GM23338 (cell line): Measurements from ENCODE around the gene DONSON. TPM values are rescaled to one million over a fixed set of nuclear protein-coding genes. Genes with fewer than 3 reads are reported as not detected.

ENCODE experiments used
- ATAC-seq: fragments of 200-7000 bp; cut with Tn5 transposase; 3 replicates; pipeline ENCODE4 v1.9.1; 2020
- DNase-seq: peaks from one replicate; pipeline ENCODE4 v3.0.0-alpha.2; 2015; ENCODE audit warnings: low spot score
- H2AFZ ChIP-seq: fragments of 200-600 bp; sonication (generic); 2 replicates; pipeline ENCODE4 v1.8.0; 2016; ENCODE audit warnings: antibody characterized with exemption, mild to moderate bottlenecking, moderate library complexity
- H3F3A ChIP-seq: fragments of 200-600 bp; sonication (generic); replicated peaks from 2 replicates; pipeline ENCODE4 v1.8.0; 2017; ENCODE audit warnings: antibody characterized with exemption, mixed run types, low read depth
- H3K27ac ChIP-seq: fragments of 200-600 bp; sonication (generic); 2 replicates; pipeline ENCODE4 v1.6.1; 2016; ENCODE audit warnings: low read depth
- H3K27me3 ChIP-seq: fragments of 200-600 bp; sonication (generic); 2 replicates; pipeline ENCODE4 v1.8.0; 2016; ENCODE audit warnings: mild to moderate bottlenecking, mixed run types, moderate library complexity; ENCODE audit not compliant: insufficient read depth
- H3K36me3 ChIP-seq: fragments of 200-600 bp; sonication (generic); 2 replicates; pipeline ENCODE4 v1.8.0; 2016; ENCODE audit warnings: mild to moderate bottlenecking; ENCODE audit not compliant: insufficient read depth
- H3K4me1 ChIP-seq: fragments of 200-600 bp; sonication (generic); 2 replicates; pipeline ENCODE4 v1.8.0; 2016; ENCODE audit warnings: mild to moderate bottlenecking, moderate library complexity; ENCODE audit not compliant: insufficient read depth
- H3K4me2 ChIP-seq: fragments of 200-600 bp; sonication (generic); 2 replicates; pipeline ENCODE4 v1.7.1; 2017; ENCODE audit warnings: mixed run types
- H3K4me3 ChIP-seq: fragments of 200-600 bp; sonication (generic); 2 replicates; pipeline ENCODE4 v1.6.1; 2016; ENCODE audit warnings: mixed run types
- H3K79me2 ChIP-seq: fragments of 200-600 bp; sonication (generic); replicated peaks from 2 replicates; pipeline ENCODE4 v1.8.0; 2017; ENCODE audit warnings: mild to moderate bottlenecking; ENCODE audit not compliant: insufficient read depth
- H3K9me2 ChIP-seq: fragments of 200-600 bp; sonication (generic); 2 replicates; pipeline ENCODE4 v1.8.0; 2017; ENCODE audit not compliant: insufficient read depth
- H4K20me1 ChIP-seq: fragments of 200-600 bp; sonication (generic); replicated peaks from 2 replicates; pipeline ENCODE4 v1.8.0; 2017; ENCODE audit warnings: mild to moderate bottlenecking; ENCODE audit not compliant: insufficient read depth
- H3K27ac Mint-ChIP-seq: 2 replicates; pipeline ENCODE4 v1.8.0; 2020; ENCODE audit warnings: inconsistent platforms, mild to moderate bottlenecking, moderate library complexity, mixed read lengths
- H3K27me3 Mint-ChIP-seq: 3 replicates; pipeline ENCODE4 v1.8.0; 2022; ENCODE audit warnings: low read depth, mild to moderate bottlenecking, moderate library complexity, mixed read lengths, inconsistent platforms; ENCODE audit not compliant: insufficient read depth, poor library complexity
- H3K36me3 Mint-ChIP-seq: 3 replicates; pipeline ENCODE4 v1.8.0; 2021; ENCODE audit warnings: low read depth, mild to moderate bottlenecking, inconsistent platforms, moderate library complexity, mixed read lengths
- H3K4me1 Mint-ChIP-seq: 3 replicates; pipeline ENCODE4 v1.8.0; 2020; ENCODE audit warnings: mild to moderate bottlenecking, inconsistent platforms, mixed read lengths
- H3K4me3 Mint-ChIP-seq: 3 replicates; pipeline ENCODE4 v1.8.0; 2021; ENCODE audit warnings: moderate library complexity, mild to moderate bottlenecking, inconsistent platforms, mixed read lengths
- H3K9me3 Mint-ChIP-seq: 3 replicates; pipeline ENCODE4 v1.8.0; 2020; ENCODE audit warnings: moderate library complexity, mild to moderate bottlenecking, inconsistent platforms, mixed read lengths
- CREB1 ChIP-seq: fragments of 250-450 bp; sonication (Bioruptor Pico); IDR thresholded peaks from 2 replicates; pipeline ENCODE4 v1.5.0; 2020; ENCODE audit warnings: low read depth, mild to moderate bottlenecking, moderate library complexity
- EZH2 ChIP-seq: fragments of 200-600 bp; sonication (generic); IDR thresholded peaks from one replicate; pipeline ENCODE4 v1.8.0; 2017; ENCODE audit warnings: antibody characterized with exemption, mild to moderate bottlenecking, low read depth; ENCODE audit not compliant: unreplicated experiment
- EZH2phosphoT487 ChIP-seq: fragments of 200-600 bp; sonication (generic); IDR thresholded peaks from one replicate; pipeline ENCODE4 v1.8.1; 2018; ENCODE audit warnings: antibody characterized with exemption; ENCODE audit not compliant: unreplicated experiment
- JUNB ChIP-seq: IDR thresholded peaks from one replicate; pipeline ENCODE4 v1.6.1; 2016; ENCODE audit warnings: antibody characterized with exemption; ENCODE audit not compliant: unreplicated experiment
- NANOG ChIP-seq: IDR thresholded peaks from 2 replicates; pipeline ENCODE4 v1.6.1; 2016; ENCODE audit warnings: antibody characterized with exemption, borderline replicate concordance
- POLR2AphosphoS5 ChIP-seq: IDR thresholded peaks from 2 replicates; pipeline ENCODE4 v1.6.1; 2016; ENCODE audit warnings: antibody characterized with exemption, low read depth
- STAT1 ChIP-seq: IDR thresholded peaks from one replicate; pipeline ENCODE4 v1.6.1; 2016; ENCODE audit warnings: antibody characterized with exemption; ENCODE audit not compliant: unreplicated experiment
- ZNF114 ChIP-seq: fragments of 250-450 bp; sonication (Bioruptor Pico); IDR thresholded peaks from 2 replicates; pipeline ENCODE4 v1.5.0; 2020; ENCODE audit warnings: mild to moderate bottlenecking, moderate library complexity
- ZNF331 ChIP-seq: fragments of 250-450 bp; sonication (Bioruptor Pico); IDR thresholded peaks from 2 replicates; pipeline ENCODE4 v1.5.0; 2020; ENCODE audit warnings: low read depth, mild to moderate bottlenecking, moderate library complexity
- polyA plus RNA-seq: library from polyadenylated mRNA; unstranded; fragments of >200 nt; fragmentation: Nextera tagmentation; extraction: Ambion mirVana; gene quantifications from 2 replicates; pipeline ENCODE4 v1.2.1, GENCODE V29; 2016
- total RNA-seq: library from RNA; depleted of rRNA; stranded (reverse); fragments of >200 nt; shearing (Covaris generic); gene quantifications from 2 replicates; pipeline ENCODE4 v1.2.3, GENCODE V29; 2014
- TF ChIP-seq, protein P1 (sequence below): IDR thresholded peaks from one replicate; pipeline ENCODE4 v1.6.1; 2018; ENCODE audit warnings: antibody characterized with exemption; ENCODE audit not compliant: unreplicated experiment
- TF ChIP-seq, protein P2 (sequence below): IDR thresholded peaks from 2 replicates; pipeline ENCODE4 v1.6.1; 2016; ENCODE audit warnings: antibody characterized with exemption
- TF ChIP-seq, protein P3 (sequence below): fragments of 250-450 bp; sonication (Bioruptor Pico); IDR thresholded peaks from 2 replicates; pipeline ENCODE4 v1.5.0; 2020; ENCODE audit warnings: mild to moderate bottlenecking, moderate library complexity
- TF ChIP-seq, protein P4 (sequence below), 2 experiments: fragments of 200-600 bp in 1 of 2; sonication (generic) in 1 of 2; conservative IDR thresholded peaks; 2 replicates each; pipeline versions ENCODE4 v1.5.1 to v1.6.1; 2016 to 2017; ENCODE audit warnings: antibody characterized with exemption in 2 of 2, low read depth in 2 of 2, mild to moderate bottlenecking in 2 of 2, moderate library complexity in 1 of 2

The DONSON gene
- total and polyA plus RNA-seq, 2 experiments from 2014 or later = 32.9 to 35.2 TPM

DNA sequence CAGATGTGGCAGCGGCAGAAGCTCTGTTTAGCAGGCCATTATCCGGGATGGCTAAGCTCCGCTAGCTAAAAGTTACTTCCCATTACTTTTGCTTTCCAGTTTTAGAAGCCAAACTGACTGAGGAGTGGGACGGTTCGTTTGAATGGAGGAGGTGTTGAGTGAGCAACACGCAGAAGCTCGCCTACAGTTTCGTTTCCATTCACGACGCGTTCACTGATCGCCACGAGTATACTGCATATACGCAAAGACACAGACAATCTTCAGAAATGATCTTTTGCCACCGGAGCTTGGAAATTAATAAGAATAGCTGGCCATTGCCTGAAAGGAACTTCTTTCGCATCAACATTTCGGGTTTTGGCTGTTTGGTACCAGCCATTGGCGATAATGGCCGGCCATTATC is 31.0 kb downstream of the DONSON start:
- Histone ChIP-seq H2AFZ (no peak overlapping the region), H3K4me3 (no peak overlapping the region), H3K4me1 (no peaks in the 10 kb centered on the region), H3K79me2 (peaks cover 91% of the 10 kb centered on the region), H3K4me2 (no peak overlapping the region), H3K36me3 (peaks cover 89% of the 10 kb centered on the region), H4K20me1 (peaks cover 61% of the 10 kb centered on the region), H3F3A (peaks cover 5% of the 10 kb centered on the region; the same call in 1 of the 2 replicates), H3K27me3 (no peaks in the 10 kb centered on the region), H3K27ac (no peak overlapping the region), H3K9me2 (no peaks in the 10 kb centered on the region)
- Mint-ChIP-seq H3K36me3 (peaks cover 93% of the 10 kb centered on the region), H3K27me3 (no peaks in the 10 kb centered on the region), H3K27ac (no peak overlapping the region), H3K9me3 (no peaks in the 10 kb centered on the region), H3K4me1 (no peaks in the 10 kb centered on the region; the same call in 2 of the 3 replicates), H3K4me3 (no peak overlapping the region)
- no peak for DNase-seq
- no peak for TF ChIP-seq CREB1 (CRISPR knock-in tag)
- TF ChIP-seq, protein P1, sequence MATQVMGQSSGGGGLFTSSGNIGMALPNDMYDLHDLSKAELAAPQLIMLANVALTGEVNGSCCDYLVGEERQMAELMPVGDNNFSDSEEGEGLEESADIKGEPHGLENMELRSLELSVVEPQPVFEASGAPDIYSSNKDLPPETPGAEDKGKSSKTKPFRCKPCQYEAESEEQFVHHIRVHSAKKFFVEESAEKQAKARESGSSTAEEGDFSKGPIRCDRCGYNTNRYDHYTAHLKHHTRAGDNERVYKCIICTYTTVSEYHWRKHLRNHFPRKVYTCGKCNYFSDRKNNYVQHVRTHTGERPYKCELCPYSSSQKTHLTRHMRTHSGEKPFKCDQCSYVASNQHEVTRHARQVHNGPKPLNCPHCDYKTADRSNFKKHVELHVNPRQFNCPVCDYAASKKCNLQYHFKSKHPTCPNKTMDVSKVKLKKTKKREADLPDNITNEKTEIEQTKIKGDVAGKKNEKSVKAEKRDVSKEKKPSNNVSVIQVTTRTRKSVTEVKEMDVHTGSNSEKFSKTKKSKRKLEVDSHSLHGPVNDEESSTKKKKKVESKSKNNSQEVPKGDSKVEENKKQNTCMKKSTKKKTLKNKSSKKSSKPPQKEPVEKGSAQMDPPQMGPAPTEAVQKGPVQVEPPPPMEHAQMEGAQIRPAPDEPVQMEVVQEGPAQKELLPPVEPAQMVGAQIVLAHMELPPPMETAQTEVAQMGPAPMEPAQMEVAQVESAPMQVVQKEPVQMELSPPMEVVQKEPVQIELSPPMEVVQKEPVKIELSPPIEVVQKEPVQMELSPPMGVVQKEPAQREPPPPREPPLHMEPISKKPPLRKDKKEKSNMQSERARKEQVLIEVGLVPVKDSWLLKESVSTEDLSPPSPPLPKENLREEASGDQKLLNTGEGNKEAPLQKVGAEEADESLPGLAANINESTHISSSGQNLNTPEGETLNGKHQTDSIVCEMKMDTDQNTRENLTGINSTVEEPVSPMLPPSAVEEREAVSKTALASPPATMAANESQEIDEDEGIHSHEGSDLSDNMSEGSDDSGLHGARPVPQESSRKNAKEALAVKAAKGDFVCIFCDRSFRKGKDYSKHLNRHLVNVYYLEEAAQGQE = no peak
- TF ChIP-seq POLR2AphosphoS5 = no peak
- TF ChIP-seq, protein P2, sequence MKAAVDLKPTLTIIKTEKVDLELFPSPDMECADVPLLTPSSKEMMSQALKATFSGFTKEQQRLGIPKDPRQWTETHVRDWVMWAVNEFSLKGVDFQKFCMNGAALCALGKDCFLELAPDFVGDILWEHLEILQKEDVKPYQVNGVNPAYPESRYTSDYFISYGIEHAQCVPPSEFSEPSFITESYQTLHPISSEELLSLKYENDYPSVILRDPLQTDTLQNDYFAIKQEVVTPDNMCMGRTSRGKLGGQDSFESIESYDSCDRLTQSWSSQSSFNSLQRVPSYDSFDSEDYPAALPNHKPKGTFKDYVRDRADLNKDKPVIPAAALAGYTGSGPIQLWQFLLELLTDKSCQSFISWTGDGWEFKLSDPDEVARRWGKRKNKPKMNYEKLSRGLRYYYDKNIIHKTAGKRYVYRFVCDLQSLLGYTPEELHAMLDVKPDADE = no peak
- no peak for TF ChIP-seq ZNF331
- TF ChIP-seq STAT1 = no peak
- TF ChIP-seq, protein P3, sequence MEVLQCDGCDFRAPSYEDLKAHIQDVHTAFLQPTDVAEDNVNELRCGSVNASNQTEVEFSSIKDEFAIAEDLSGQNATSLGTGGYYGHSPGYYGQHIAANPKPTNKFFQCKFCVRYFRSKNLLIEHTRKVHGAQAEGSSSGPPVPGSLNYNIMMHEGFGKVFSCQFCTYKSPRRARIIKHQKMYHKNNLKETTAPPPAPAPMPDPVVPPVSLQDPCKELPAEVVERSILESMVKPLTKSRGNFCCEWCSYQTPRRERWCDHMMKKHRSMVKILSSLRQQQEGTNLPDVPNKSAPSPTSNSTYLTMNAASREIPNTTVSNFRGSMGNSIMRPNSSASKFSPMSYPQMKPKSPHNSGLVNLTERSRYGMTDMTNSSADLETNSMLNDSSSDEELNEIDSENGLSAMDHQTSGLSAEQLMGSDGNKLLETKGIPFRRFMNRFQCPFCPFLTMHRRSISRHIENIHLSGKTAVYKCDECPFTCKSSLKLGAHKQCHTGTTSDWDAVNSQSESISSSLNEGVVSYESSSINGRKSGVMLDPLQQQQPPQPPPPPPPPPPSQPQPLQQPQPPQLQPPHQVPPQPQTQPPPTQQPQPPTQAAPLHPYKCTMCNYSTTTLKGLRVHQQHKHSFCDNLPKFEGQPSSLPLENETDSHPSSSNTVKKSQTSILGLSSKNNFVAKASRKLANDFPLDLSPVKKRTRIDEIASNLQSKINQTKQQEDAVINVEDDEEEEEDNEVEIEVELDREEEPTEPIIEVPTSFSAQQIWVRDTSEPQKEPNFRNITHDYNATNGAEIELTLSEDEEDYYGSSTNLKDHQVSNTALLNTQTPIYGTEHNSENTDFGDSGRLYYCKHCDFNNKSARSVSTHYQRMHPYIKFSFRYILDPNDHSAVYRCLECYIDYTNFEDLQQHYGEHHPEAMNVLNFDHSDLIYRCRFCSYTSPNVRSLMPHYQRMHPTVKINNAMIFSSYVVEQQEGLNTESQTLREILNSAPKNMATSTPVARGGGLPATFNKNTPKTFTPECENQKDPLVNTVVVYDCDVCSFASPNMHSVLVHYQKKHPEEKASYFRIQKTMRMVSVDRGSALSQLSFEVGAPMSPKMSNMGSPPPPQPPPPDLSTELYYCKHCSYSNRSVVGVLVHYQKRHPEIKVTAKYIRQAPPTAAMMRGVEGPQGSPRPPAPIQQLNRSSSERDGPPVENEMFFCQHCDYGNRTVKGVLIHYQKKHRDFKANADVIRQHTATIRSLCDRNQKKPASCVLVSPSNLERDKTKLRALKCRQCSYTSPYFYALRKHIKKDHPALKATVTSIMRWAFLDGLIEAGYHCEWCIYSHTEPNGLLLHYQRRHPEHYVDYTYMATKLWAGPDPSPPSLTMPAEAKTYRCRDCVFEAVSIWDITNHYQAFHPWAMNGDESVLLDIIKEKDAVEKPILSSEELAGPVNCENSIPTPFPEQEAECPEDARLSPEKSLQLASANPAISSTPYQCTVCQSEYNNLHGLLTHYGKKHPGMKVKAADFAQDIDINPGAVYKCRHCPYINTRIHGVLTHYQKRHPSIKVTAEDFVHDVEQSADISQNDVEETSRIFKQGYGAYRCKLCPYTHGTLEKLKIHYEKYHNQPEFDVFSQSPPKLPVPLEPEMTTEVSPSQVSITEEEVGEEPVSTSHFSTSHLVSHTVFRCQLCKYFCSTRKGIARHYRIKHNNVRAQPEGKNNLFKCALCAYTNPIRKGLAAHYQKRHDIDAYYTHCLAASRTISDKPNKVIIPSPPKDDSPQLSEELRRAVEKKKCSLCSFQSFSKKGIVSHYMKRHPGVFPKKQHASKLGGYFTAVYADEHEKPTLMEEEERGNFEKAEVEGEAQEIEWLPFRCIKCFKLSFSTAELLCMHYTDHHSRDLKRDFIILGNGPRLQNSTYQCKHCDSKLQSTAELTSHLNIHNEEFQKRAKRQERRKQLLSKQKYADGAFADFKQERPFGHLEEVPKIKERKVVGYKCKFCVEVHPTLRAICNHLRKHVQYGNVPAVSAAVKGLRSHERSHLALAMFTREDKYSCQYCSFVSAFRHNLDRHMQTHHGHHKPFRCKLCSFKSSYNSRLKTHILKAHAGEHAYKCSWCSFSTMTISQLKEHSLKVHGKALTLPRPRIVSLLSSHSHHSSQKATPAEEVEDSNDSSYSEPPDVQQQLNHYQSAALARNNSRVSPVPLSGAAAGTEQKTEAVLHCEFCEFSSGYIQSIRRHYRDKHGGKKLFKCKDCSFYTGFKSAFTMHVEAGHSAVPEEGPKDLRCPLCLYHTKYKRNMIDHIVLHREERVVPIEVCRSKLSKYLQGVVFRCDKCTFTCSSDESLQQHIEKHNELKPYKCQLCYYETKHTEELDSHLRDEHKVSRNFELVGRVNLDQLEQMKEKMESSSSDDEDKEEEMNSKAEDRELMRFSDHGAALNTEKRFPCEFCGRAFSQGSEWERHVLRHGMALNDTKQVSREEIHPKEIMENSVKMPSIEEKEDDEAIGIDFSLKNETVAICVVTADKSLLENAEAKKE = no peak
- TF ChIP-seq EZH2 = no peak
- TF ChIP-seq EZH2phosphoT487 = no peak
- no peak for TF ChIP-seq JUNB
- no peak for TF ChIP-seq NANOG
- TF ChIP-seq, protein P4, sequence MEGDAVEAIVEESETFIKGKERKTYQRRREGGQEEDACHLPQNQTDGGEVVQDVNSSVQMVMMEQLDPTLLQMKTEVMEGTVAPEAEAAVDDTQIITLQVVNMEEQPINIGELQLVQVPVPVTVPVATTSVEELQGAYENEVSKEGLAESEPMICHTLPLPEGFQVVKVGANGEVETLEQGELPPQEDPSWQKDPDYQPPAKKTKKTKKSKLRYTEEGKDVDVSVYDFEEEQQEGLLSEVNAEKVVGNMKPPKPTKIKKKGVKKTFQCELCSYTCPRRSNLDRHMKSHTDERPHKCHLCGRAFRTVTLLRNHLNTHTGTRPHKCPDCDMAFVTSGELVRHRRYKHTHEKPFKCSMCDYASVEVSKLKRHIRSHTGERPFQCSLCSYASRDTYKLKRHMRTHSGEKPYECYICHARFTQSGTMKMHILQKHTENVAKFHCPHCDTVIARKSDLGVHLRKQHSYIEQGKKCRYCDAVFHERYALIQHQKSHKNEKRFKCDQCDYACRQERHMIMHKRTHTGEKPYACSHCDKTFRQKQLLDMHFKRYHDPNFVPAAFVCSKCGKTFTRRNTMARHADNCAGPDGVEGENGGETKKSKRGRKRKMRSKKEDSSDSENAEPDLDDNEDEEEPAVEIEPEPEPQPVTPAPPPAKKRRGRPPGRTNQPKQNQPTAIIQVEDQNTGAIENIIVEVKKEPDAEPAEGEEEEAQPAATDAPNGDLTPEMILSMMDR (conservative IDR thresholded peaks at IDR 0.05; ENCODE audit: low read depth in 2 of 2) = no peak
- no peak for TF ChIP-seq ZNF114 (CRISPR knock-in tag)
- ATAC-seq = no peak
